BE2C (cell line): ENCODE measurements around the gene GRID1.

ENCODE experiments used
- DNase-seq: peaks from one replicate; pipeline ENCODE4 v3.0.0-alpha.2; 2020
- H3K27me3 ChIP-seq: fragments of 250-450 bp; sonication (Bioruptor Pico); 2 replicates; pipeline ENCODE4 v1.5.1; 2020; ENCODE audit warnings: mild to moderate bottlenecking
- H3K36me3 ChIP-seq: fragments of 250-450 bp; sonication (Bioruptor Pico); 2 replicates; pipeline ENCODE4 v1.5.1; 2020; ENCODE audit warnings: mild to moderate bottlenecking
- H3K4me1 ChIP-seq: fragments of 250-450 bp; sonication (Bioruptor Pico); 2 replicates; pipeline ENCODE4 v1.5.1; 2020
- H3K4me3 ChIP-seq: 2 replicates; pipeline ENCODE4 v1.5.1; 2011; ENCODE audit warnings: low read depth, low read length
- H3K9me3 ChIP-seq: fragments of 250-450 bp; sonication (Bioruptor Pico); 2 replicates; pipeline ENCODE4 v1.5.1; 2020
- CTCF ChIP-seq: IDR thresholded peaks from 2 replicates; pipeline ENCODE4 v1.5.1; 2012; ENCODE audit warnings: mild to moderate bottlenecking, low read depth, low read length

GRID1 gene

GRCh38 chr10:85599081-85599480, 767.5 kb downstream of the GRID1 start:
- TF ChIP-seq CTCF: no peak
- Histone ChIP-seq H3K27me3 (no peaks in the 10 kb centered on the region), H3K4me3 (no peak overlapping the region), H3K9me3 (no peaks in the 10 kb centered on the region), H3K36me3 (no peaks in the 10 kb centered on the region), H3K4me1 (no peaks in the 10 kb centered on the region)
- DNase-seq: no peak

GRCh38 chr10:85598646-85599045, 767.9 kb downstream of the GRID1 start:
- H3K4me3 ChIP-seq: no peak overlapping the region
- H3K36me3 ChIP-seq: no peaks in the 10 kb centered on the region
- H3K4me1 ChIP-seq: no peaks in the 10 kb centered on the region
- no peak for TF ChIP-seq CTCF
- H3K9me3 ChIP-seq: no peaks in the 10 kb centered on the region
- no peaks in the 10 kb centered on the region for H3K27me3 ChIP-seq
- no peak for DNase-seq

- no peaks in the 10 kb centered on the region for H3K36me3 ChIP-seq
- H3K27me3 ChIP-seq: no peaks in the 10 kb centered on the region
- H3K4me1 ChIP-seq: no peaks in the 10 kb centered on the region
- H3K9me3 ChIP-seq: no peaks in the 10 kb centered on the region
- H3K4me3 ChIP-seq: no peak overlapping the region
- no peak for DNase-seq
- TF ChIP-seq CTCF: no peak
Observed at GRCh38 chr10:85597006-85597405, 769.6 kb downstream of the GRID1 start.

GRCh38 chr10:85596389-85596788, 770.2 kb downstream of the GRID1 start:
- Histone ChIP-seq H3K36me3 (no peaks in the 10 kb centered on the region), H3K4me3 (no peak overlapping the region), H3K27me3 (no peaks in the 10 kb centered on the region), H3K9me3 (no peaks in the 10 kb centered on the region), H3K4me1 (no peaks in the 10 kb centered on the region)
- TF ChIP-seq CTCF: no peak
- DNase-seq: no peak

- TF ChIP-seq CTCF: no peak
- H3K4me3 ChIP-seq: no peak overlapping the region
- no peaks in the 10 kb centered on the region for H3K27me3 ChIP-seq
- DNase-seq: no peak
- H3K36me3 ChIP-seq: no peaks in the 10 kb centered on the region
- H3K9me3 ChIP-seq: no peaks in the 10 kb centered on the region
- no peaks in the 10 kb centered on the region for H3K4me1 ChIP-seq
Observed at GRCh38 chr10:85594239-85594638, 772.4 kb downstream of the GRID1 start.

- DNase-seq: no peak
- H3K27me3 ChIP-seq: no peaks in the 10 kb centered on the region
- H3K4me1 ChIP-seq: no peaks in the 10 kb centered on the region
- H3K36me3 ChIP-seq: no peaks in the 10 kb centered on the region
- H3K9me3 ChIP-seq: no peaks in the 10 kb centered on the region
- TF ChIP-seq CTCF: no peak
- H3K4me3 ChIP-seq: no peak overlapping the region
Observed at GRCh38 chr10:85593226-85593772, 773.3 kb downstream of the GRID1 start.
